NCI-H69 (cell line): ENCODE measurements around the gene ARRDC2.
A peak's percentile ranks its signal among the peaks of the same experiment; 100 is the strongest.

Source experiments
- DNase-seq: peaks from one replicate; lab custom pipeline; 2025; lab: John Stamatoyannopoulos, UW

The ARRDC2 gene

DNA sequence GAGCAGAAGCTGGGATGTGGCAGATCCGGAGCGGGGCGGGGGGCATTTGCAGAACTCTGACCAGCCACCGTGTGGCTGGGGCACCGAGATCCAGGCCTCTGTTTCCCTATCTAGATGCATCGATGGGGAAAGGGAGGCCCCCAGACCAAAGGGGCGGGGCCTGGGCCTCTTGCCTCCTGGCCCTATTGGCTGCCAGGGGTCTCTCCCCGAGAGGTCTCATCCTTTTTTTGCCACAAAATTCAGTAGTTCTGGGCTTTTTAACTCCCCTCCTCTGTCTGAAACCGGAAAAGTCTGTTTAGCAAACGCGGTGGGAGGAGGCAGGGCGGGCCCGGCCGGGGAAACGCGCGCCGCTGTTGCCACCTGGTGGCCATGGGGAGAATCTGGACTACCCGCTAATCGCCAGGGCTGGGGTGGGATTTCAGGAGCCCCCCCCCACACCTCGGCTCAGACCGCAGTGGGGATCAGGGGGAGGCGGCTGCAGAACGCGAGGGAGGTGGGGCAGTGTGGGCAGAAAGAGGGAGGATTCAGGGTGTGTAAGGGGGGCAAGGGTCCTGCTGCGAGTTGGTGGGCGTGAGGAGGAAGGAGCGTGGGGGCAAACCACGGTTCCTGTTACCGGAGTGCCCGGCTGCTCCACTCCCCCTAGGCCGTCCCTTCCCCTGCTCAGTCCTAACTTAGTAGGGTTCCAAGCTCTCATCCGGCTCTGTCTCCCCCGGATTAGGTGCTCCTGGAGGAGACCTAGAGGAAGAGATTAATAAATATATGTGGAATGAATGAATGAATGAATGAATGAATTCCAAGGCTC is 50.4 kb downstream of the ARRDC2 start:
- peak; percentile 83 for DNase-seq

DNA sequence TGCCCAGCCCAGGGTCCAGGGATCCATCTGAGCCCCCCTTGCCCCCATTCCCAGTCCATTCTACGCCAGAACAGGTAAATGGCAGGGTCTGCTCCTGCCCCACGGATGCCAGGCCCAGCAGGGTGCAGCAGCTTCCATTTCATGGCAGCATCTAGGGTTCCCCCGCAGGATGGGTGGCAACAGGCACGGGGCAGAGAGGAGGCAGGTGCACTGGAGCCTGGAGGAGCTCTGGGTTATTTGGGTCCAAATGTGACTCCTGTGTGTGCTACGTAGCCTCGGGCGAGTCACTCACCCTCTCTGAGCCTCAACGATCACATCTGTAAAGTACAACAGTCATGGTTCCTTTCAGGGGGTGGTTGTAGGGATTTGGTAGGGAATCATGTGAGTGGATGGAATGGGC is 51.3 kb downstream of the ARRDC2 start:
- DNase-seq = no peak

DNA sequence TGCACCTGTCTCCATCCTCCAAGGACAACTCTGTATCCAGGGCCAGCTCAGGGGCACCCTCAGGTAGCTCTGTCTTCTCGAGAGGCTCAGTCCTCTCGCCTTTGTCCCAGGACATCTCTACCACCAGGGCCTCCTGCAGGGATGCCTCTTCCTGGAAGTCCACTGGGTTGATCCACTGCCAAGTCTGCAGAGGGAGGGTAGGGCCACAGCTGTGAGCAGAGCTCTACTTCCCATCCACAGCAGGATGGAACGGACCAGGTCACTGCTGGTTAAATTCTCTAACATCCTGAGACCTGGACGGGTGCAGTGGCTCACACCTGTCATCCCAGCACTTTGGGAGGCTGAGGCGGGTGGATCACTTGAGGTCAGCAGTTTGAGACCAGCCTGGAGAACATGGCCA is 51.9 kb downstream of the ARRDC2 start:
- no peak for DNase-seq

DNA sequence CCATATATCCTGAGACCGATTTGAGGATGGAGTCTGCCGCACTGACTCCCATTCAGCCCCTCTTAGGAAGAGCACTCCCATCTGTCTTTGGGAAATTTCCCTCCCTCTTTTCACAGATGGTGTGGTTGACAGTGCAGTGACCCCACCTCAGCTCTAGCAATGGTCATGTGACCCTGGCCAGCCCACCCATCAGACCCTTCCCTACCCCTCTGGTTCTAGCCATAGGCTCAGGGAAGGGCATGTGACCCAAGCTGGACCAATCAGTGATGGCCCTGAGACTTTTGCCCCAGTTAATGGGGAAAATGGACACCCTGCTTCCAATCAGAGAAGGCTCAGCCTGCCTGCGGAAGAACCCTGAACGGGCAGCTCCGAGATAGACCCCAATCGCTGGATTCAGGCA is 52.5 kb downstream of the ARRDC2 start:
- DNase-seq = peak; percentile 71

DNA sequence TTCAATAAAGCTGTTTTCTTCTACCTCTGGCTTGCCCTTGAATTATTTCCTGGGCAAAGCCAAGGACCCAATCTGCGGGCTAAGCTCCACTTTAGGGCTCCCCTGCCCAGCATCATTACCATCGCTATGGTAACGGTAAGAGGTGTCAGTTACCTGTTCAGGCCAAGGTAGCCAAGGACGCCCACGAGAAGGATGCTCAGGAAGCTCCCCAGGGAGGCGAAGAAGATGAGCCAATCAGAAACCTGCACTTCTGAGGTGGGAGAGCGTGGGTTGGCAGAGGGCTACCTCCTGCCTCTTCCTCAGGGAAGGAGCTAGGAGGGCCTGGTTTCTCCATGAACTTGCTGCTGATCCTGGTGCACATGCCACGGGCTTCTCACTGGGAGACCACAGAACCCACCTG is 54.1 kb downstream of the ARRDC2 start:
- DNase-seq = peak; percentile 90

DNA sequence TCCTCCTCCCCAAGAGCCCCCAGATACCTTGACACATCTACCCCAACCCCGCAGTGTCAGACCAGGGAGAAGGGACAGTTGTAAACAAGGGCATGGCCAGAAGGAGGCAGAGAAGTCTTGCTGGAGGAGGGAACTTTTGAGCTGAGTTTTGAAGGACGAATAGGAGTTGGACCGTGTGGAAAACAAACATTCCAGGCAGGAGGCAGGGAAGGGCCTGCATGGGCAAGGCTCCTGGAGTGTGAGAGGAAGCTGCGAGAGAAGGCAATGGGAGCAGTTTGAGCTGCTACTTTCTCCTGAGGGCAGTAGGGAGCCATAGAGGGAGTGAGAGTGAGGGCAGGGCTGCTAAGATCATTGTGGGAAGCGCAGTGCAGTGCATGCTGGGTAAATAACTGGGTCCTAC is 55.5 kb downstream of the ARRDC2 start:
- DNase-seq = peak; percentile 42
